CMK (cell line): ENCODE results near the gene SLC46A2.

ENCODE experiments used
- DNase-seq: peaks from one replicate; pipeline ENCODE4 v3.0.0-alpha.2; 2010; ENCODE audit warnings: low read depth

SLC46A2 gene

GRCh38 chr9:112858625-112859147 is 32.0 kb downstream of the SLC46A2 start:
- no peak for DNase-seq

GRCh38 chr9:112858005-112858404 is 32.7 kb downstream of the SLC46A2 start:
- DNase-seq: no peak

GRCh38 chr9:112856843-112857242 is 33.8 kb downstream of the SLC46A2 start:
- DNase-seq: no peak

- no peak for DNase-seq
Measured at GRCh38 chr9:112856200-112856599, 34.5 kb downstream of the SLC46A2 start.

GRCh38 chr9:112854657-112855056 is 36.0 kb downstream of the SLC46A2 start:
- no peak for DNase-seq

- no peak for DNase-seq
Measured at GRCh38 chr9:112853882-112854585, 36.6 kb downstream of the SLC46A2 start.

- DNase-seq: no peak
Measured at GRCh38 chr9:112852741-112853504, 37.8 kb downstream of the SLC46A2 start.

- no peak for DNase-seq
Measured at GRCh38 chr9:112850840-112851239, 39.8 kb downstream of the SLC46A2 start.

GRCh38 chr9:112849363-112849922 is 41.2 kb downstream of the SLC46A2 start:
- no peak for DNase-seq

GRCh38 chr9:112848316-112849151 is 42.1 kb downstream of the SLC46A2 start:
- no peak for DNase-seq

- no peak for DNase-seq
Measured at GRCh38 chr9:112846528-112847488, 43.9 kb downstream of the SLC46A2 start.

GRCh38 chr9:112844771-112845542 is 45.7 kb downstream of the SLC46A2 start:
- DNase-seq: no peak

- no peak for DNase-seq
Measured at GRCh38 chr9:112842555-112842954, 48.1 kb downstream of the SLC46A2 start.

- DNase-seq: no peak
Measured at GRCh38 chr9:112841261-112841660, 49.4 kb downstream of the SLC46A2 start.

GRCh38 chr9:112839331-112839730 is 51.3 kb downstream of the SLC46A2 start:
- no peak for DNase-seq

- no peak for DNase-seq
Measured at GRCh38 chr9:112838342-112838741, 52.3 kb downstream of the SLC46A2 start.

- no peak for DNase-seq
Measured at GRCh38 chr9:112836394-112836793, 54.3 kb downstream of the SLC46A2 start.

GRCh38 chr9:112833081-112833480 is 57.6 kb downstream of the SLC46A2 start:
- no peak for DNase-seq

- no peak for DNase-seq
Measured at GRCh38 chr9:112831969-112832368, 58.7 kb downstream of the SLC46A2 start.

- DNase-seq: no peak
Measured at GRCh38 chr9:112831281-112831851, 59.3 kb downstream of the SLC46A2 start.
